BJ (cell line): Measurements from ENCODE around the gene ATF6. TPM values are rescaled to one million over a fixed set of nuclear protein-coding genes. Genes with fewer than 3 reads are reported as not detected.

Experiments
- CTCF ChIA-PET: fragments of 350-600 bp; formaldehyde crosslinking; extraction: SDS; loops from one replicate; lab custom pipeline; 2021; ENCODE audit warnings: antibody characterized with exemption, inconsistent platforms; lab: Yijun Ruan, JAX
- POLR2A ChIA-PET: fragments of 300-600 bp; sonication (Branson Sonifier 250); formaldehyde crosslinking; extraction: SDS; loops from one replicate; lab custom pipeline; 2021; ENCODE audit warnings: antibody characterized with exemption; lab: Charles Lee
- DNase-seq: peaks from one replicate; pipeline ENCODE4 v3.0.0-alpha.2; 2011; ENCODE audit warnings: low read depth
- H3K27me3 ChIP-seq: 2 replicates; pipeline ENCODE4 v1.6.0; 2011; ENCODE audit warnings: low read length; ENCODE audit not compliant: control insufficient read depth, insufficient read depth
- H3K36me3 ChIP-seq: 2 replicates; pipeline ENCODE4 v1.5.1; 2011; ENCODE audit warnings: low read length; ENCODE audit not compliant: control insufficient read depth, insufficient read depth
- H3K4me3 ChIP-seq: 2 replicates; pipeline ENCODE4 v1.5.1; 2011; ENCODE audit warnings: low read depth, mild to moderate bottlenecking, control low read depth, low read length
- CTCF ChIP-seq: IDR thresholded peaks from 2 replicates; pipeline ENCODE4 v1.5.1; 2011; ENCODE audit warnings: low read depth, mild to moderate bottlenecking, control low read depth, inconsistent platforms, low read length, moderate library complexity; ENCODE audit not compliant: insufficient read depth
- polyA plus RNA-seq: library from polyadenylated mRNA; depleted of rRNA; stranded (reverse); fragments of >200 nt; gene quantifications from 2 replicates; pipeline ENCODE4 v1.2.3, GENCODE V29; 2011

The ATF6 gene
- polyA plus RNA-seq, 1 experiment, result 22.2 TPM

GRCh38 chr1:161908264-161908663, 142.1 kb downstream of the ATF6 start:
- CTCF ChIA-PET, result no interaction called here
- POLR2A ChIA-PET, result no interaction called here
- H3K36me3 ChIP-seq, result no peaks in the 10 kb centered on the region
- no peak for DNase-seq
- no peak overlapping the region for H3K4me3 ChIP-seq
- TF ChIP-seq CTCF, result no peak
- H3K27me3 ChIP-seq, result no peaks in the 10 kb centered on the region

DNA sequence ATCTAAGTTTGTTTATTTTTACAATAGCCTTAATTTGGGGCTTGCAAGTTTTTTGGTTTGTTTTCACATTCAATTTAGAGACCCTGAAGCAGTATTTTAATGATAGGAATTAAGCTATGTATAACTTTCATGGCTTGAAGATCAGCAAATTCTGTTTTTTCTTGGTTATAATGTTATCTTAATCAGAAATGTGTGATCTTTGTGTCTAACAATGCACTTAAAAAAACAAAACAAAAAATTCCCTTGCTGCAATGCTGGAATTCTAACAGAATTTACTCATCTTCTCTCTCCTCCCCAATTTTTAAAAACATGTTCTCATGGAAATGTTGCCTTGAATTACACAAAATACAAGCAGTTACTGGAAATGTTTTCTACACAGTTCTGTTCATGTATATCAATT, 144.5 kb downstream of the ATF6 start:
- no peak overlapping the region for H3K4me3 ChIP-seq
- peak; percentile 57 for DNase-seq

GRCh38 chr1:161913482-161914140, 147.5 kb downstream of the ATF6 start:
- H3K27me3 ChIP-seq, result no peaks in the 10 kb centered on the region
- CTCF ChIA-PET, result interaction anchor here (0.6 kb wide), 1 partner anchor 16 kb away, joined by 4 read pairs; no protein-coding TSS in a partner anchor
- no peaks in the 10 kb centered on the region for H3K36me3 ChIP-seq
- no peak for DNase-seq
- no peak overlapping the region for H3K4me3 ChIP-seq
- no peak for TF ChIP-seq CTCF
- POLR2A ChIA-PET, result no interaction called here

More for the DNA sequence above, 144.5 kb downstream of the ATF6 start:
- no peak for TF ChIP-seq CTCF
- ChIA-PET POLR2A (interaction anchor here (0.9 kb wide), 1 partner anchor 1907 kb away, joined by 12 read pairs; no protein-coding TSS in a partner anchor), CTCF (interaction anchor here (0.6 kb wide), 1 partner anchor 296 kb away, joined by 3 read pairs; no protein-coding TSS in a partner anchor)
- H3K27me3 ChIP-seq, result no peaks in the 10 kb centered on the region
- H3K36me3 ChIP-seq, result no peaks in the 10 kb centered on the region

DNA sequence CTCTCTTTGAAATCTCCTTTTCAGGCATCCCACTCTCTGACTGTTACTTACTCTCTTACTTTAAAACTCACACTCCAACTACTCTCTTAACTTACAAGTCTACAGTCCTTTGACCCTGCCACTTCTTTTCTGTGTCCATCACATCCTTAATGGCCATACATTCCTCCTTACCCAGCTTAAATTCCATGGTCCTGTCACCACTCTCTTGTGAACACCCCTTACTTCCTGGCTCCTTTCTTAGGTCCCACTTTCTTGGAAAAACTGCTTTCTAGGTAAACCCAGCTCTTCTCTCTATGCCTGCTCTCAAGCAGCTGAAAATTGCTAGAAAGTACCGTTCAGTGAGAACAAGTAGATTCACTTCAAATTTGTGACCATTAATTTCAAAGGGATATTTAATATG, 148.5 kb downstream of the ATF6 start:
- CTCF ChIA-PET, result interaction anchor here (0.7 to 1.1 kb wide), 2 partner anchors 9 to 15 kb away, joined by 4 read pairs; no protein-coding TSS in a partner anchor
- DNase-seq, result no peak
- POLR2A ChIA-PET, result no interaction called here
- Histone ChIP-seq H3K27me3 (no peaks in the 10 kb centered on the region), H3K4me3 (no peak overlapping the region), H3K36me3 (no peaks in the 10 kb centered on the region)
- no peak for TF ChIP-seq CTCF

- ChIA-PET POLR2A (no interaction called here), CTCF (interaction anchor here (0.7 to 1.1 kb wide), 2 partner anchors 9 to 14 kb away, joined by 4 read pairs; no protein-coding TSS in a partner anchor)
- no peak for TF ChIP-seq CTCF
- no peaks in the 10 kb centered on the region for H3K36me3 ChIP-seq
- no peak overlapping the region for H3K4me3 ChIP-seq
- no peaks in the 10 kb centered on the region for H3K27me3 ChIP-seq
- DNase-seq, result no peak
Measured at GRCh38 chr1:161915051-161915503, 149.0 kb downstream of the ATF6 start.
